GM19438 (cell line): ENCODE measurements around the gene ZC2HC1C.

Experiments
- ATAC-seq: cut with Tn5 transposase; IDR thresholded peaks from one replicate; pipeline ENCODE4 v1.9.1; 2021; ENCODE audit warnings: low read depth; ENCODE audit not compliant: unreplicated experiment

ZC2HC1C gene

DNA sequence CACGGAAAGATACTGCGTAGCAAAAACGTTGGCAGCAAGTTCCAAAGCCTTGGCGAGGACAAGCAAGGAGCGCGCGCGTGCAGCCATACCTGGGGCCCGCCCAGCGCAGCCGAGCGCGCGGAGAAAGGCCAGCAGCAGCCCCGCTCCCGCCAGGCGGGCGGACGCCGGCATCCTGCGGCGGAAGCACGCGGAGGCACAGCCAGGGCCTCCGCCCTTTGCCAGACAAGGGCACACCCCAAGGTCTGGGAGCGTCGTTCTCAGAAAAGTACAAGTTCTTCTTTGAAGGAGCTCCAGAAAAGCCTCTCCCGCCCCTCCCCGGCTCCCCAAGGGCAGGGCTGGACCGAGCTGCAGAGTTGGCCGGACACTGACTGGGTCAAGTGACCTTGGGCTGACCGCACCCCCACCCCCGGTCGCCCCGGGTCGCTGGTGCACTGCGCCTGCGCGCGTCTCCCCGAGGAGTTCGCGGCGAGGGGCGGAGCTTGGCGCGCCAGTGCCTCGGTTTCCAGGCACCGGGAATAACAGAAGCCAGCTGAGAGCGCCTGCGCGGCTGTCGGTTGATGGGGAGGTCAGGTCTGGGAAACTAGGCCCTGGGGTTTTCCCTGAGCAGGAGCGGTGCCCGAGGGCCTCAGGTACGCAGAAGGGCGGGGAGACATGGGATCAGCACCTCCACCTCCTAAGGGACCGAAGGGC is at the start of gene ZC2HC1C:
Gene ZC2HC1C, plus strand, starts transcription at position 521 of the 690 bp plus-strand sequence. CDS start 933 bp downstream, outside the sequence.
- ATAC-seq, result peak; percentile 78

DNA sequence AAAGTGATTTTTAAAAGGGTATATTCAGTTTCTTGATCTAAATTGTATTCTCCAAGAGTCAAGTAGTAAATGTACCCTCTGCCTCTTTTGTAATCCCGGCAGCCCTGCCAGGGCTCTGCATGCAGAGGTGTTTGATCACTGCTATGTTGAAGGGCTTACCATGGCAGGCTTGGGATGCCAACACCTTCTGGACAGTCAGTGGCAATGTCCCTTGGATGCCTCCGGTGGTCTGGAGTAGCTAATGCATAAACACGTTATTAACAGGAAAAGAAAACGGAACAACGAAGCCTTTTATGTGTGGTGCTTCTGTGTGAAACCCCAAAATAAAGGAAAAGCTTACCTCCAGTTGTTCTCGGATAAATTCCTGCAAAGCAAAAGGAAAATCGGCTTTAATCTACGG is 46.8 kb upstream of the ZC2HC1C start:
- no peak for ATAC-seq

GRCh38 chr14:75023108-75023507 is 46.3 kb upstream of the ZC2HC1C start:
- no peak for ATAC-seq

GRCh38 chr14:75025082-75025481 is 44.4 kb upstream of the ZC2HC1C start:
- no peak for ATAC-seq

DNA sequence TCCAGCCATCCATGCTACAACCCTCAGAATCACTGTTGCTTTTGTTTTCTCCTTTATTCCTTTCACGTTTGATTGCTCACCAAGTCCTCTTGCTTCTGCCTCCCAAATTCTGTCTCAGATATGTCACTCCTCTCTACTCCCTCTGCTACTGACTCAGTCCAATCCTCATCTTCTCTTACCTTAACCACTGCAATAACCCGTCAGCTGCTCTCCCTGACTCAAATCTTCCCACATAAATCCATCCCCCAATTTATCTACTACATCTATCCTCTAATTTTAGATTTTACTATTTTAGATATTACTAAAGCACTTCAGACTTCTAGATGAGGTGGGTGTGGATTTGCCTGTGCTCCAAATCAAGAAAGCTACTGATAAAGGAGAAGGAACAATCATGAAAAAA is 43.6 kb upstream of the ZC2HC1C start:
- ATAC-seq, result no peak

DNA sequence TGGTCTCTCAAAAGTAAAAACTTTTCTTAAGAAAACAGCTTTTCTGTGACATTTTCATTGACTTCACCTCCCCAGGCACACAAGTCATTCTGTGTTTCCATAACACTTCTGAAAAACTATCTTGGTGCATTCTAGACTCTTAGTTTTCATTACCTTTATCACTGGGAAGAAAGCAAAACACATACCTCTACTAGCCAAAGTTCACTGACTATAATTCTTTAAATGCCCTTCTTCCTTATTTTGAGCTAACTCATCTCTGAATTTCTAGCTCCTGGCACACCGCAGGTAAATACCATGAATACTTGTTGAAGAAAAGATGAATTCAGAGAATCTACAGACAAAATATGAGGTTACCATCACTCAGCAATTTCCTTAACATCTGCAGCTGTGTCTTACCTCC is 39.3 kb upstream of the ZC2HC1C start:
- ATAC-seq, result no peak

- ATAC-seq, result no peak
Observed at GRCh38 chr14:75032939-75033338, 36.5 kb upstream of the ZC2HC1C start.

GRCh38 chr14:75040507-75040906 is 28.9 kb upstream of the ZC2HC1C start:
- no peak for ATAC-seq

DNA sequence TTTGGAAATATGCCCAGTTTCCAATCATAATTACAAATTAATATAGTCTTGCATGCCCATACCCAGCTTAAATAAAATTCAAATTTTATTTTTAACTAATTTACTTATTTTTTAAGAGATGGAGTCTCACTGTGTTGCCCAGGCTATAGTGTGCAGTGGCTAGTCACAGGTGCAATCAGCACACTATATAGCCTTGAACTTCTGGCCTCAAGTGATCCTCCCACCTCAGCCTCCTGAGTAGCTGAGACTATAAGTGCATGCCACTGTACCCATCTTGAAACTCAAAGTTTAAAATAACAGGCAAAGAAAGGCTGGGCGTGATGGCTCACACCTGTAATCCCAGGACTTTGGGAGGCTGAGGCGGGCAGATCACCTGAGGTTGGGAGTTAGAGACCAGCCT is 28.5 kb upstream of the ZC2HC1C start:
- no peak for ATAC-seq

DNA sequence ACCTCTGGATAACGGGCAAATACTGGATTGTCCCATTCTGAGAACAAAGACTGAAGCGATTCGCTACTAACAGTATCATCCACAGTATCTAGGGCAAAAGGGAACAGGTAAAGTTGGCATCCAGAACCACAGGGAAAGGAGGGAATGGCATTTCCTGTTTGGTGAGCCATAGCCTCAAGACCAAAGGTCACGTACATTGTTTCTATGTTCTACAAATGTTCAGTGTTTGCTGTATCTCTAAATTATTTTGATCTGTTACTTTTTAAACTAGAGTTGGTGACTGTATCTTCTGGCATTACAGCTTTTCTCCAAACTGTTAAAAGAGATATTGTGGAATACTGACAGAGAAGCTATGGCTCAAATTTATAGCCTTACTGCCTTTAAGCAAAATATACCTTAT is 27.8 kb upstream of the ZC2HC1C start:
- ATAC-seq, result no peak

DNA sequence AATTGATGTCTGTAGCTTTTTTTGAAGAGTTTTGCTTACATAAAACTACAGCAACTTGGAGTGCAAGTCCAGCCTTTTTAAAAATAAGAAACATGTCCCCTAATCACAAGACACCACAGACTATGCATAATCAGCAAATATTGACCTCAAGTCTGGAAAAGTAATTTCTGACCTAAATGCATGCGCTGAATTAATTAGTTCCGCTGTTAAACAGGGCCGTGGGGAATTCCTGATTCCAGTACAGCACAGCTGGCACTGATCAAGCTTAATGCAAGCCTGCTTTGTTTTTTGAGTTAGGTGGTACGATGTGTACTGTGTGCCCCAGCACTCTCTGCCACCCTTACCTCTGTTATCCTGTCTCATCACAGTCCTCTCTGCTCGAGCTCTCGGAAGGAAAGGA is 27.4 kb upstream of the ZC2HC1C start:
- no peak for ATAC-seq

- no peak for ATAC-seq
Observed at GRCh38 chr14:75044322-75044721, 25.1 kb upstream of the ZC2HC1C start.

DNA sequence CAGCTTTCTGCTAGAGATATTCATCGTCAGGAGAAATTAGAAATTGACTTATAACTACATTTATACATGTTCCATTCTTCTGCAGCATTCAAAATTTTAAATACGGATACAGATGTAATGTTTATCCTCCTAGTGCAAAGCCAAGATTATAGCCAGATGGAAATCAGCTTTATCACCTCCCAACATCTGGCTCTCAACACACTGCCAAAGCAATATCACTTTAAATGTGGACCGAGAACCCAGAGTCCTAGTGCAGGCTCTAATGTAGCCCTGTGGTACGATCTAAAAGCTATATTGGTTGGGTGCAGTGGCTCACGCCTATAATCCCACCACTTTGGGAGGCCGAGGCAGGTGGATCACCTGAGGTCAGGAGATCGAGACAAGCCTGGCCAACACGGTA is 24.7 kb upstream of the ZC2HC1C start:
- no peak for ATAC-seq

GRCh38 chr14:75046275-75046674 is 23.2 kb upstream of the ZC2HC1C start:
- no peak for ATAC-seq

DNA sequence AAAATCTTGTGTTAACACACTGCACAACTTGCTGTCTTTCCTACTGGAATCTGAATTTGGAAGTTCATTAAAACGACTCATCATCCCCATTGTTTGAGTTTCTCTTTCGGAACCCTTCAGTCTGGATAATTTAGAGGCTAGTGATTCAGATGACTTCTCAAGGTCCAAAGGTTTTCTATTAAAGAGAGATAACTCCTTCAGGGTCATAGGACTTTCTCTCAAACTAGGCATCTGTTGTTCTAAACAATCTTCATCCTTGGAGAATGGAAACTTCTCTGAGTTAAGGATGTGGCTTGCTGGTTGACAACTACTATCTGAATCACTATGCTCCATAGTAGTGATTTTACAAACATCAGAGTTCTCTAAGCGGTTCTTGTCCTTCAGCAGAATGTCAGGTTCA is 22.5 kb upstream of the ZC2HC1C start:
- ATAC-seq, result no peak

DNA sequence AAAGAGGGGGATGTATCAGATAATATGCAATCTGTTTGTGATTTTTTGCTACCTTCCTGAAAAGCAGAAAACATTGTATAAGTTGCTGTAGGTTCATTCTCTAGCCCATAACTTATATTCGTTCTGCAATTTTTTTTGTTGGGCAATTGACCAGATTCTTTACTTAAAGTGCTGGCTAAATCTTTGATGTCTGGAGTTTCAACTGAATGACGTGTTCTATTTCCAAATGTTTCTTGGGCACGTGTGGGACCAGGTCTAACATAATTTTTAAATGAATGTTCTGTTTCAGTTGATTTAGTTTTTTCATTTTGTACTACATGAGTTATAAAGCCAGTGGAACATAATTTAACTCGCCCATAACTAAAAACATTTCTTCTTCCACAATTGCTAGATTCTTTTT is 21.9 kb upstream of the ZC2HC1C start:
- no peak for ATAC-seq

GRCh38 chr14:75048101-75048500 is 21.3 kb upstream of the ZC2HC1C start:
- no peak for ATAC-seq

DNA sequence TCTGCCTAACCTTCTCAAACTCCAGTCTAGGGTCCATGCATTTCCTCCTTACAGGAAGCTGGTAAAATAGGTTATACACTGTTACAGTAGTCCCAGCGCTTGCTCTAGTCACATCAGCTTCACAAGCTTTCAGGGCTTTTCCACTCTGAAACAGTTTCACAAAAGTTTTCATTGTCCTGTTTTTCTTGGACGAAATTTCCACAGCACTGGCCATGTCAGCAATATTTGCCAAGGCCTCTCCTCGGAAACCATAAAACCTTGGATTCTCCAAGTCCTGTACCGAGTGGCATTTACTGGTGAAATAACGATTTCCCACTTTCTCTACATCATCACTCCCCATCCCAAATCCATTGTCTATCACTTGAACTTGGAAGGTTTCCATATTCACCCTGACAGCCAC is 20.3 kb upstream of the ZC2HC1C start:
- ATAC-seq, result no peak

- no peak for ATAC-seq
Observed at GRCh38 chr14:75049731-75050201, 19.7 kb upstream of the ZC2HC1C start.

GRCh38 chr14:75050852-75051555 is 18.4 kb upstream of the ZC2HC1C start, which contains the start of gene MLH3:
Gene MLH3, minus strand, starts transcription at chr14:75051467. Its CDS starts 1,812 bp downstream, at chr14:75049655.
- peak; percentile 58 for ATAC-seq

- no peak for ATAC-seq
Observed at GRCh38 chr14:75051556-75051899, 17.9 kb upstream of the ZC2HC1C start.
